ENCODE measurements around the gene CHST14. TPM values are rescaled to one million over a fixed set of nuclear protein-coding genes. Genes with fewer than 3 reads are reported as not detected.

CHST14 gene
- 7.9 and 8.6 TPM in 2 replicates for total RNA-seq

GRCh38 chr15:40470423-40471104 is at the start of gene CHST14:
TSS of gene CHST14 (plus strand) at chr15:40470984. CDS start at chr15:40471214, 230 bp downstream.

GRCh38 chr15:40440743-40441564 is 29.8 kb upstream of the CHST14 start, which contains the start of gene BAHD1:
TSS of gene BAHD1 (plus strand) at chr15:40440953. CDS start at chr15:40458465, 17,512 bp downstream.

Other genes with a start within 250 kb of the CHST14 start
- 21.0 and 21.7 TPM in 2 replicates for gene PAK6, start 231.9 kb upstream of the CHST14 start, total RNA-seq
- not detected in 2 replicates for gene ANKRD63, start 187.9 kb upstream of the CHST14 start, total RNA-seq
- gene PLCB2, start 163.0 kb upstream of the CHST14 start, total RNA-seq: 1.3 and 1.6 TPM in 2 replicates
- gene INAFM2, start 147.3 kb upstream of the CHST14 start, total RNA-seq: 14.7 and 15.4 TPM in 2 replicates
- gene CCDC9B, start 130.0 kb upstream of the CHST14 start, total RNA-seq: 3.9 and 8.0 TPM in 2 replicates
- gene PHGR1, start 120.0 kb upstream of the CHST14 start, total RNA-seq: not detected in 2 replicates
- gene DISP2, start 112.8 kb upstream of the CHST14 start, total RNA-seq: 0.94 and 1.4 TPM in 2 replicates
- gene KNSTRN, start 88.3 kb upstream of the CHST14 start, total RNA-seq: 32.8 and 79.5 TPM in 2 replicates
- gene IVD, start 65.2 kb upstream of the CHST14 start, total RNA-seq: 19.7 and 25.9 TPM in 2 replicates
- gene BAHD1, start 30.0 kb upstream of the CHST14 start, total RNA-seq: 10.1 and 12.2 TPM in 2 replicates
- gene CCDC32, start 94.1 kb downstream of the CHST14 start, total RNA-seq: 16.8 and 22.9 TPM in 2 replicates
- 13.4 and 18.7 TPM in 2 replicates for gene RPUSD2, start 98.3 kb downstream of the CHST14 start, total RNA-seq
- 9.7 and 23.4 TPM in 2 replicates for gene KNL1, start 123.3 kb downstream of the CHST14 start, total RNA-seq
- 4.2 and 15.0 TPM in 2 replicates for gene RAD51, start 224.2 kb downstream of the CHST14 start, total RNA-seq